H9 (cell line): ENCODE measurements around the gene RIMBP3C. TPM values are rescaled to one million over a fixed set of nuclear protein-coding genes. Genes with fewer than 3 reads are reported as not detected.

ENCODE experiments used
- DNase-seq: peaks from one replicate; pipeline ENCODE4 v3.0.0-alpha.2; 2017
- H2AFZ ChIP-seq: one replicate; pipeline ENCODE4 v1.6.1; 2013; ENCODE audit warnings: mild to moderate bottlenecking, low read length, control low read depth, moderate library complexity
- H2AK5ac ChIP-seq: 2 replicates; pipeline ENCODE4 v1.6.1; 2013; ENCODE audit warnings: low read length, control low read depth, mixed read lengths; ENCODE audit not compliant: insufficient read length
- H2BK120ac ChIP-seq: one replicate; pipeline ENCODE4 v1.6.1; 2013; ENCODE audit warnings: low read depth, mild to moderate bottlenecking, low read length, control low read depth, inconsistent platforms; ENCODE audit not compliant: poor library complexity, severe bottlenecking
- H2BK12ac ChIP-seq: 2 replicates; pipeline ENCODE4 v1.6.1; 2013; ENCODE audit warnings: low read length, control low read depth, mixed read lengths, low read depth; ENCODE audit not compliant: insufficient read length
- H2BK15ac ChIP-seq: 2 replicates; pipeline ENCODE4 v1.6.1; 2013; ENCODE audit warnings: low read depth, low read length, control low read depth
- H2BK20ac ChIP-seq: one replicate; pipeline ENCODE4 v1.6.1; 2013; ENCODE audit warnings: low read depth, mild to moderate bottlenecking, low read length, control low read depth, inconsistent platforms; ENCODE audit not compliant: poor library complexity, severe bottlenecking
- H2BK5ac ChIP-seq: 2 replicates; pipeline ENCODE4 v1.6.1; 2013; ENCODE audit warnings: low read length, control low read depth, mixed read lengths; ENCODE audit not compliant: insufficient read length
- H3K14ac ChIP-seq: 2 replicates; pipeline ENCODE4 v1.6.1; 2013; ENCODE audit warnings: low read length, control low read depth; ENCODE audit not compliant: insufficient read depth
- H3K18ac ChIP-seq: 2 replicates; pipeline ENCODE4 v1.6.1; 2013; ENCODE audit warnings: low read depth, mild to moderate bottlenecking, mixed read lengths, low read length, control low read depth; ENCODE audit not compliant: insufficient read length
- H3K23ac ChIP-seq: 2 replicates; pipeline ENCODE4 v1.6.1; 2013; ENCODE audit warnings: low read length, control low read depth, mixed read lengths, low read depth; ENCODE audit not compliant: insufficient read length
- H3K23me2 ChIP-seq: 2 replicates; pipeline ENCODE4 v1.6.1; 2013; ENCODE audit warnings: low read depth, mild to moderate bottlenecking, mixed read lengths, low read length, control low read depth; ENCODE audit not compliant: insufficient read length, poor library complexity, severe bottlenecking
- H3K27ac ChIP-seq: 2 replicates; pipeline ENCODE4 v1.5.1; 2013; ENCODE audit warnings: low read length, control low read depth, mixed read lengths, low read depth; ENCODE audit not compliant: insufficient read length
- H3K27me3 ChIP-seq: 2 replicates; pipeline ENCODE4 v1.6.1; 2013; ENCODE audit warnings: low read length, control low read depth, inconsistent platforms; ENCODE audit not compliant: insufficient read depth
- H3K4ac ChIP-seq: 2 replicates; pipeline ENCODE4 v1.6.1; 2013; ENCODE audit warnings: low read depth, mild to moderate bottlenecking, control low read depth, inconsistent platforms, low read length, moderate library complexity
- H3K4me1 ChIP-seq: 2 replicates; pipeline ENCODE4 v1.6.1; 2013; ENCODE audit warnings: low read length, control low read depth, inconsistent platforms; ENCODE audit not compliant: insufficient read depth
- H3K4me2 ChIP-seq: 2 replicates; pipeline ENCODE4 v1.6.1; 2013; ENCODE audit warnings: low read length, control low read depth, mixed read lengths; ENCODE audit not compliant: insufficient read length, insufficient read depth
- H3K56ac ChIP-seq: 2 replicates; pipeline ENCODE4 v1.6.1; 2013; ENCODE audit warnings: low read depth, mild to moderate bottlenecking, mixed read lengths, low read length, control low read depth; ENCODE audit not compliant: insufficient read length
- H3K79me1 ChIP-seq: 2 replicates; pipeline ENCODE4 v1.6.1; 2013; ENCODE audit warnings: low read depth, mild to moderate bottlenecking, moderate library complexity, low read length, control low read depth, inconsistent platforms; ENCODE audit not compliant: insufficient read depth, poor library complexity, severe bottlenecking
- H3K79me2 ChIP-seq: 2 replicates; pipeline ENCODE4 v1.6.1; 2013; ENCODE audit warnings: low read length, control low read depth, inconsistent platforms; ENCODE audit not compliant: insufficient read depth
- H3K9ac ChIP-seq: 2 replicates; pipeline ENCODE4 v1.6.1; 2013; ENCODE audit warnings: low read length, control low read depth, mixed read lengths; ENCODE audit not compliant: insufficient read length; ENCODE audit errors: extremely low read depth
- H3K9me3 ChIP-seq: one replicate; pipeline ENCODE4 v1.6.1; 2013; ENCODE audit warnings: low read depth, low read length, inconsistent platforms; ENCODE audit not compliant: control insufficient read depth
- H3T11ph ChIP-seq: one replicate; pipeline ENCODE4 v1.6.1; 2013; ENCODE audit warnings: mild to moderate bottlenecking, low read length, control low read depth, inconsistent platforms
- H4K20me1 ChIP-seq: one replicate; pipeline ENCODE4 v1.6.1; 2013; ENCODE audit not compliant: control insufficient read depth, insufficient read length, insufficient read depth
- H4K5ac ChIP-seq: 2 replicates; pipeline ENCODE4 v1.6.1; 2013; ENCODE audit warnings: low read depth, mild to moderate bottlenecking, mixed read lengths, low read length, control low read depth; ENCODE audit not compliant: insufficient read length
- H4K8ac ChIP-seq: replicated peaks from 2 replicates; pipeline ENCODE4 v1.6.1; 2013; ENCODE audit warnings: low read length, control low read depth, mixed read lengths, low read depth; ENCODE audit not compliant: insufficient read length
- H4K91ac ChIP-seq: 2 replicates; pipeline ENCODE4 v1.6.1; 2013; ENCODE audit warnings: low read depth, mild to moderate bottlenecking, moderate library complexity, mixed read lengths, low read length, control low read depth; ENCODE audit not compliant: insufficient read length
- H3K27ac Mint-ChIP-seq, 3 experiments: 2 replicates in 2 of 3; 3 replicates in 1 of 3; pipeline ENCODE4 v1.8.0; 2020 to 2021; ENCODE audit warnings: mixed read lengths in 3 of 3, mild to moderate bottlenecking in 1 of 3, moderate library complexity in 1 of 3
- H3K27me3 Mint-ChIP-seq: 2 replicates; pipeline ENCODE4 v1.8.0; 2021; ENCODE audit warnings: low read depth, mild to moderate bottlenecking, moderate library complexity, mixed read lengths
- H3K36me3 Mint-ChIP-seq, 3 experiments: 2 replicates in 2 of 3; 3 replicates in 1 of 3; pipeline ENCODE4 v1.8.0; 2020 to 2021; ENCODE audit warnings: low read depth in 3 of 3, mixed read lengths in 3 of 3; ENCODE audit not compliant: insufficient read depth in 1 of 3
- H3K4me1 Mint-ChIP-seq, 2 experiments: 2 replicates each; pipeline ENCODE4 v1.8.0; 2020; ENCODE audit warnings: mixed read lengths in 2 of 2
- H3K4me3 Mint-ChIP-seq, 2 experiments: 2 replicates in 1 of 2; 3 replicates in 1 of 2; pipeline ENCODE4 v1.8.0; 2020 to 2021; ENCODE audit warnings: mild to moderate bottlenecking in 2 of 2, mixed read lengths in 2 of 2, moderate library complexity in 1 of 2
- H3K9me3 Mint-ChIP-seq, 2 experiments: 2 replicates in 1 of 2; 3 replicates in 1 of 2; pipeline ENCODE4 v1.8.0; 2020; ENCODE audit warnings: mild to moderate bottlenecking in 2 of 2, mixed read lengths in 2 of 2, moderate library complexity in 1 of 2
- CTCF ChIP-seq: fragments of 200-600 bp; sonication (generic); conservative IDR thresholded peaks from 3 replicates; pipeline ENCODE4 v1.8.0; 2021; ENCODE audit warnings: antibody characterized with exemption, mild to moderate bottlenecking
- WGBS: extraction: QIAGEN DNeasy Blood & Tissue Kit; methylation state at CpG from one replicate; pipeline ENCODE4 v1.1.7; 2013; ENCODE audit warnings: missing lambda C conversion rate, low lambda C conversion rate, mixed read lengths; ENCODE audit not compliant: insufficient read length; ENCODE audit errors: extremely low coverage; 5-methylcytosine and 5-hydroxymethylcytosine counted together
- total RNA-seq: library from RNA; stranded (reverse); gene quantifications from 2 replicates; pipeline ENCODE4 v1.2.1, GENCODE V29; 2021

RIMBP3C gene
- total RNA-seq, 1 experiment from 2014 or later: 0.44 TPM

- Histone ChIP-seq H2BK5ac (no peak overlapping the region), H3K4me2 (no peak overlapping the region), H3K18ac (no peak overlapping the region), H3K4me1 (no peaks in the 10 kb centered on the region), H3K56ac (no peak overlapping the region), H2BK15ac (no peak overlapping the region), H3K23me2 (no peaks in the 10 kb centered on the region), H4K5ac (no peak overlapping the region), H3K4ac (no peak overlapping the region), H2AFZ (no peak overlapping the region), H3K79me1 (peaks cover 11% of the 10 kb centered on the region), H3K27ac (no peak overlapping the region), H4K8ac (no peak overlapping the region), H3K27me3 (no peaks in the 10 kb centered on the region), H3K23ac (no peak overlapping the region), H2AK5ac (no peak overlapping the region), H2BK120ac (no peak overlapping the region), H3K14ac (no peak overlapping the region), H2BK12ac (no peak overlapping the region), H2BK20ac (no peak overlapping the region), H3K79me2 (peaks cover 41% of the 10 kb centered on the region; the same call in 1 of the 2 replicates), H3K9ac (no peak overlapping the region), H4K91ac (no peak overlapping the region), H3K9me3 (no peaks in the 10 kb centered on the region), H3T11ph (no peak overlapping the region), H4K20me1 (peaks cover 2% of the 10 kb centered on the region)
- Mint-ChIP-seq H3K27ac (peak overlapping the region in 2 of 3 experiments; percentile 38 to 60; a peak in 5 of 7 replicates), H3K27me3 (no peaks in the 10 kb centered on the region), H3K36me3 (peaks cover 34 to 48% (median 44%) of the 10 kb centered on the region in 3 experiments; a peak in 6 of 7 replicates), H3K9me3 (no peaks in the 10 kb centered on the region), H3K4me1 (peaks cover 12 to 20% of the 10 kb centered on the region in 2 experiments), H3K4me3 (no peak overlapping the region; a peak in 1 of 5 replicates)
- TF ChIP-seq CTCF: peak; percentile 73
- WGBS: no CpG with 5 or more reads among the region's 11 CpGs
- peak; percentile 54 for DNase-seq
These were observed 42.4 kb upstream of the RIMBP3C start for GRCh38 chr22:21593406-21594232.
